ENCODE data around the gene RITA1. TPM values are rescaled to one million over a fixed set of nuclear protein-coding genes. Genes with fewer than 3 reads are reported as not detected.
"Not testable (repeated sequence)": the region's sequence is repeated elsewhere in the genome, so short reads cannot be mapped to it uniquely, and the experiment has no call there.

Gene RITA1
- 10 to 100 TPM; 14.7 to 16.9 TPM for total RNA-seq

DNA sequence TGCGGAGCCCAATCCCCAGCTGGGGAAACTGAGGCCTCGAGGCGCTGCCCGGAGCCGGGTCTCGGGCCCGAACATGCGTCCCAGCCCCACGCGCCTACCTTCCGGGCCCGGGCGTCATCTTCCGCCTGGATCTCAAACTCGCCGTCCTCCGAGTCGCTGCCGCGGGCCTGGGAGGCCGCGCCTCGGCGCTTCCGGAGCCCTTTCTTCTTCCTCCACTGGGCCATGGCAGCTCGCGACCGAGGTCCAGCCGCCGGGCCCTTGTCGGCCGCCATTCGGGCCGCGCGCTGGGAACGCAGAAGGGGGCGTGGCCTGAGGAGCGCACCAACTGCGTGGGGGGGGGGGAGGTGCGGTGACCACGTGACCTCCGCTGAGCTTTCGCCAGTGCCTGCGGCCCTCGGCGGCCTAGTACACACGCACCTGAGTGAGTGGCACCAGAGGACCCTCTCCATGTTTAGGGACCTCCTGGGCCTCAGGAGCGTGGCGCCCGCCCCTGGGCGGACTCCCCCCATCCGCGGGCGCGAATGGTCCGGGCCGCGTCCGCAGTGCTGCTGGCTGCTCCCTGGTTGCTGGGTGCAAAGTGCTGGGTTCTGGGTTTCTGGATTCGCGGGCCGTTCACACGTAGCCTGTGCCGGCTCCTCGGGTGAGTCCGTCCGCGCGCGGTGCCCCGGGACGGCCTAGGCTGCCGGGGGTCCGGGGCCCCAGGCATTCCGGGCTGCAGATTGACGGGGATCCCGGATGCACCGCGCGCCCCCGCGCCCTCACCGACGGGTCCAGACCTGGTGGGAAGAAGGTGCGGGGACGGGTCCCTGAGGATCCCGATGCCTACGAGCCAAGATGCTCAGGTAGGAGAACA lies at the start of gene RITA1, which contains the start of gene DDX54:
Gene RITA1 (plus strand): TSS at position 542 of the 853 bp plus-strand sequence. CDS start 1,026 bp downstream, outside the sequence.
Gene DDX54 (minus strand): TSS at position 299 of the 853 bp plus-strand sequence. CDS start 27 bp downstream, at position 272.
- ChIA-PET CTCF (interaction anchor here (0.5 to 5.7 kb wide), 8 partner anchors 9 to 207 kb away, joined by 3 to 37 read pairs (median 3); partner anchors contain the start of gene OAS2), POLR2A (interaction anchor here (1.0 to 4.0 kb wide), 21 partner anchors 10 to 279 kb away, joined by 3 to 47 read pairs (median 4); partner anchors contain the start of genes OAS1, OAS2, OAS3 and TPCN1)
- H3K27ac Mint-ChIP-seq: peak within 1 kb of the TSS; percentile 97

GRCh38 chr12:113136128-113136989 lies 49.2 kb upstream of the RITA1 start:
- H3K4me1 Mint-ChIP-seq: peaks cover 14% of the 10 kb centered on the region
- H3K27ac Mint-ChIP-seq: no peak overlapping the region
- no peaks in the 10 kb centered on the region for H3K36me3 Mint-ChIP-seq (ENCODE audit: low read depth)
- ChIA-PET POLR2A (no interaction called here), CTCF (interaction anchor here (1.2 to 2.0 kb wide), 2 partner anchors 17 to 38 kb away, joined by 3 to 10 read pairs; no protein-coding TSS in a partner anchor)
- H3K27me3 Mint-ChIP-seq: peaks cover 6% of the 10 kb centered on the region
- H3K9me3 Mint-ChIP-seq: no peaks in the 10 kb centered on the region
- peak overlapping the region; percentile 54 for H3K4me3 Mint-ChIP-seq
- peak; percentile 54 for DNase-seq

More for the DNA sequence above, at the start of gene RITA1, which contains the start of gene DDX54:
- Mint-ChIP-seq H3K27me3 (no peaks in the 10 kb centered on the region), H3K36me3 (ENCODE audit: low read depth) (peaks cover 26% of the 10 kb centered on the region), H3K9me3 (no peaks in the 10 kb centered on the region), H3K4me3 (peak within 1 kb of the TSS; percentile 86), H3K4me1 (peaks cover 26% of the 10 kb centered on the region)
- peak; percentile 80 for DNase-seq

DNA sequence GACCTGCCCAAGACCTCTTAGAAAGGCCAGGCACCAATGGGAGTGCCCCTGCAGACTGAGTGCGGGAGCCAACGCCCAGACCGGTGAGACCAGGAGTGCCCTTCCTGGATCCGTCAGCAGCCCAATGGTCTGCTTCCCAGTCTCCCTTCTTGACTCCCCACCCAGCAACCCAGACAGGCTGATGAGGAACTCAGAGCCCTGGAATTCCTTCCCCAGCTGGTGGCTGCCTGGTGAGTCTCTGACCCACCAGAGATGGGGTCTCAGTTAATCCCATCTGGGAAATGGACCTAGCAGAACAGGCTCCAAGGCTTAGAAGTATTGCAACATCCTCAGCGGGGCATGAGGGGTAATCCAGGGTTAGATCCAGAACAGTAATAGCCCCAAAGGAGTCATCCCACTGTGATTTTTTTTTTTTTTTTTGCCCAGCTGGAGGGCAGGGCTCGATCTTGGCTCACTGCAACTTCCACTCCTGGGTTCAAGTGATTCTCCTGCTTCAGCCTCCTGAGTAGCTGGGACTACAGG lies 48.5 kb upstream of the RITA1 start:
- CTCF ChIA-PET: interaction anchor here (1.7 kb wide), 1 partner anchor 16 kb away, joined by 5 read pairs; no protein-coding TSS in a partner anchor
- peaks cover 6% of the 10 kb centered on the region for H3K27me3 Mint-ChIP-seq

GRCh38 chr12:113137861-113138783 lies 47.4 kb upstream of the RITA1 start:
- ChIA-PET POLR2A (interaction anchor here (1.2 kb wide), 1 partner anchor 16 kb away, joined by 4 read pairs; no protein-coding TSS in a partner anchor), CTCF (interaction anchor here (0.6 to 1.7 kb wide), 2 partner anchors 15 to 287 kb away, joined by 4 to 5 read pairs; no protein-coding TSS in a partner anchor)
- no peaks in the 10 kb centered on the region for H3K36me3 Mint-ChIP-seq (ENCODE audit: low read depth)
- no peak overlapping the region for H3K4me3 Mint-ChIP-seq
- peaks cover 14% of the 10 kb centered on the region for H3K4me1 Mint-ChIP-seq
- H3K9me3 Mint-ChIP-seq: no peaks in the 10 kb centered on the region
- no peak for DNase-seq
- H3K27ac Mint-ChIP-seq: no peak overlapping the region
- H3K27me3 Mint-ChIP-seq: peaks cover 6% of the 10 kb centered on the region

More for the DNA sequence above, 48.5 kb upstream of the RITA1 start:
- Mint-ChIP-seq H3K9me3 (no peaks in the 10 kb centered on the region), H3K27ac (no peak overlapping the region), H3K4me3 (no peak overlapping the region), H3K36me3 (ENCODE audit: low read depth) (no peaks in the 10 kb centered on the region), H3K4me1 (peaks cover 14% of the 10 kb centered on the region)
- POLR2A ChIA-PET: interaction anchor here (1.2 kb wide), 1 partner anchor 17 kb away, joined by 4 read pairs; no protein-coding TSS in a partner anchor
- no peak for DNase-seq

GRCh38 chr12:113138826-113139225 lies 46.7 kb upstream of the RITA1 start:
- H3K27me3 Mint-ChIP-seq: peaks cover 6% of the 10 kb centered on the region
- ChIA-PET POLR2A (no interaction called here), CTCF (interaction anchor here (1.7 kb wide), 1 partner anchor 14 kb away, joined by 5 read pairs; no protein-coding TSS in a partner anchor)
- H3K9me3 Mint-ChIP-seq: no peaks in the 10 kb centered on the region
- H3K36me3 Mint-ChIP-seq (ENCODE audit: low read depth): no peaks in the 10 kb centered on the region
- no peak overlapping the region for H3K27ac Mint-ChIP-seq
- no peak overlapping the region for H3K4me3 Mint-ChIP-seq
- no peak for DNase-seq
- H3K4me1 Mint-ChIP-seq: peaks cover 14% of the 10 kb centered on the region

GRCh38 chr12:113140706-113141105 lies 44.8 kb upstream of the RITA1 start:
- Mint-ChIP-seq H3K36me3 (ENCODE audit: low read depth) (no peaks in the 10 kb centered on the region), H3K4me1 (peaks cover 13% of the 10 kb centered on the region), H3K27me3 (peaks cover 5% of the 10 kb centered on the region), H3K4me3 (no peak overlapping the region), H3K27ac (no peak overlapping the region), H3K9me3 (no peaks in the 10 kb centered on the region)
- ChIA-PET POLR2A (no interaction called here), CTCF (interaction anchor here (1.9 kb wide), 1 partner anchor 34 kb away, joined by 4 read pairs; no protein-coding TSS in a partner anchor)
- no peak for DNase-seq

DNA sequence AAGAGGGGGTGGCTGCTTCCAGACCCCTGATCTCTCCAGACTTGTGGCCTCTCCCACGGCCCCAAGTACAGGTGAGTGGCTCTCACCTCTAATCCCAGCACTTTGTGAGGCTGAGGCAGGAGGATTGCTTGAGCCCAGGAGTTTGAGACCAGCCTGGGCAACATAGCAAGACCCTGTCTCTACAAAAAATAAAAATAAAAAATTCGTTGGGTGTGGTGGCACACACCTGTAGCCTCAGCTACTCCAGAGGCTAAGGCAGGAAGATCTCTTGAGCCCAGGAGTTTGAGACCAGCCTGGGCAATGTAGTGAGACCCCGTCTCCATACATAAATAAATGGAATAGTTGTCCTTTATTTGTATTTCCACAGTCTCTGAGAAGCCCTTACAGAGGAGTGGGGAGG lies 43.8 kb upstream of the RITA1 start:
- H3K36me3 Mint-ChIP-seq (ENCODE audit: low read depth); H3K9me3 Mint-ChIP-seq; CTCF ChIA-PET; H3K27me3 Mint-ChIP-seq; H3K27ac Mint-ChIP-seq; DNase-seq; H3K4me1 Mint-ChIP-seq; H3K4me3 Mint-ChIP-seq; POLR2A ChIA-PET: not testable (repeated sequence)

- ChIA-PET CTCF (no interaction called here), POLR2A (no interaction called here)
- peaks cover 8% of the 10 kb centered on the region for H3K27me3 Mint-ChIP-seq
- no peak overlapping the region for H3K4me3 Mint-ChIP-seq
- H3K4me1 Mint-ChIP-seq: peaks cover 1% of the 10 kb centered on the region
- H3K9me3 Mint-ChIP-seq: no peaks in the 10 kb centered on the region
- no peak for DNase-seq
- no peaks in the 10 kb centered on the region for H3K36me3 Mint-ChIP-seq (ENCODE audit: low read depth)
- H3K27ac Mint-ChIP-seq: no peak overlapping the region
Measured at GRCh38 chr12:113142173-113142885, 43.2 kb upstream of the RITA1 start.

- ChIA-PET CTCF (no interaction called here), POLR2A (no interaction called here)
- no peak overlapping the region for H3K27ac Mint-ChIP-seq
- H3K27me3 Mint-ChIP-seq: peaks cover 10% of the 10 kb centered on the region
- no peaks in the 10 kb centered on the region for H3K9me3 Mint-ChIP-seq
- no peak for DNase-seq
- H3K4me3 Mint-ChIP-seq: no peak overlapping the region
- H3K4me1 Mint-ChIP-seq: peaks cover 1% of the 10 kb centered on the region
- no peaks in the 10 kb centered on the region for H3K36me3 Mint-ChIP-seq (ENCODE audit: low read depth)
Measured at GRCh38 chr12:113142886-113143332, 42.6 kb upstream of the RITA1 start.

- Mint-ChIP-seq H3K27ac (no peak overlapping the region), H3K27me3 (peaks cover 10% of the 10 kb centered on the region), H3K36me3 (ENCODE audit: low read depth) (no peaks in the 10 kb centered on the region), H3K4me3 (no peak overlapping the region), H3K9me3 (no peaks in the 10 kb centered on the region), H3K4me1 (peaks cover 1% of the 10 kb centered on the region)
- POLR2A ChIA-PET: no interaction called here
- CTCF ChIA-PET: interaction anchor here (1.6 kb wide), 1 partner anchor 9 kb away, joined by 4 read pairs; no protein-coding TSS in a partner anchor
- no peak for DNase-seq
Measured at GRCh38 chr12:113143959-113144358, 41.6 kb upstream of the RITA1 start.

GRCh38 chr12:113144806-113145205 lies 40.7 kb upstream of the RITA1 start:
- H3K4me1 Mint-ChIP-seq: peaks cover 1% of the 10 kb centered on the region
- H3K27ac Mint-ChIP-seq: no peak overlapping the region
- no peaks in the 10 kb centered on the region for H3K36me3 Mint-ChIP-seq (ENCODE audit: low read depth)
- no peak overlapping the region for H3K4me3 Mint-ChIP-seq
- DNase-seq: no peak
- POLR2A ChIA-PET: no interaction called here
- H3K27me3 Mint-ChIP-seq: peaks cover 11% of the 10 kb centered on the region
- no peaks in the 10 kb centered on the region for H3K9me3 Mint-ChIP-seq
- CTCF ChIA-PET: interaction anchor here (0.5 to 1.6 kb wide), 2 partner anchors 10 to 151 kb away, joined by 3 to 4 read pairs; no protein-coding TSS in a partner anchor

Data from activated CD4-positive, alpha-beta memory T cell treated with anti-CD3 and anti-CD28 coated beads, Interleukin-2, amount 10 ng/mL, durations not matched to agents 7 days and 5 days (primary cell).